GM21360 (cell line): ENCODE data around the gene BCL7A.

Source experiments
- ATAC-seq: cut with Tn5 transposase; IDR thresholded peaks from one replicate; pipeline ENCODE4 v1.9.1; 2021; ENCODE audit warnings: mild to moderate bottlenecking, moderate library complexity; ENCODE audit not compliant: unreplicated experiment

Gene BCL7A

GRCh38 chr12:121996945-121997612 lies 24.6 kb upstream of the BCL7A start:
- no peak for ATAC-seq

GRCh38 chr12:122001466-122002209 lies 20.0 kb upstream of the BCL7A start:
- no peak for ATAC-seq

- ATAC-seq = no peak
Observed at GRCh38 chr12:122003651-122004611, 17.8 kb upstream of the BCL7A start.

- ATAC-seq = no peak
Observed at GRCh38 chr12:122004633-122005071, 17.0 kb upstream of the BCL7A start.

GRCh38 chr12:122005252-122005776 lies 16.4 kb upstream of the BCL7A start:
- ATAC-seq = no peak

- no peak for ATAC-seq
Observed at GRCh38 chr12:122006186-122006926, 15.3 kb upstream of the BCL7A start.

- ATAC-seq = no peak
Observed at GRCh38 chr12:122009741-122010140, 11.9 kb upstream of the BCL7A start.

GRCh38 chr12:122012184-122012583 lies 9.5 kb upstream of the BCL7A start:
- ATAC-seq = no peak

GRCh38 chr12:122013136-122013535 lies 8.5 kb upstream of the BCL7A start:
- ATAC-seq = no peak

GRCh38 chr12:122013791-122014590 lies 7.7 kb upstream of the BCL7A start:
- ATAC-seq = no peak

GRCh38 chr12:122014781-122015180 lies 6.9 kb upstream of the BCL7A start:
- no peak for ATAC-seq

GRCh38 chr12:122018457-122018856 lies 3.2 kb upstream of the BCL7A start:
- ATAC-seq = no peak

GRCh38 chr12:122018937-122019336 lies 2.7 kb upstream of the BCL7A start:
- no peak for ATAC-seq

GRCh38 chr12:122020795-122021192 lies 890 bp upstream of the BCL7A start:
- no peak for ATAC-seq

GRCh38 chr12:122021193-122021821 lies 377 bp upstream of the BCL7A start:
- ATAC-seq = peak; percentile 10

- peak; percentile 29 for ATAC-seq
Observed at GRCh38 chr12:122022393-122023338, 982 bp downstream of the BCL7A start.

- no peak for ATAC-seq
Observed at GRCh38 chr12:122023339-122024131, 1.9 kb downstream of the BCL7A start.
